ENCODE results near the gene ZNF576.
"Not testable (repeated sequence)": the region's sequence is repeated elsewhere in the genome, so short reads cannot be mapped to it uniquely, and the experiment has no call there.

The ZNF576 gene

GRCh38 chr19:43575156-43575950 lies 21.0 kb upstream of the ZNF576 start, which contains the start of the genes PINLYP and XRCC1:
Gene PINLYP (plus strand): TSS chr19:43575801. CDS start chr19:43577192, 1,391 bp downstream.
Gene XRCC1 (minus strand): TSS chr19:43575527. CDS start chr19:43575458, 69 bp downstream.
- peak; percentile 96 for DNase-seq (ENCODE audit: low spot score)

- no peak for DNase-seq (ENCODE audit: low spot score)
Measured at GRCh38 chr19:43575955-43576878, 20.2 kb upstream of the ZNF576 start.

GRCh38 chr19:43578787-43579186 lies 17.6 kb upstream of the ZNF576 start:
- no peak for DNase-seq (ENCODE audit: low spot score)

- no peak for DNase-seq (ENCODE audit: low spot score)
Measured at GRCh38 chr19:43581467-43581866, 14.9 kb upstream of the ZNF576 start.

GRCh38 chr19:43582495-43582894 lies 13.9 kb upstream of the ZNF576 start:
- no peak for DNase-seq (ENCODE audit: low spot score)

- no peak for DNase-seq (ENCODE audit: low spot score)
Measured at GRCh38 chr19:43584484-43584883, 11.9 kb upstream of the ZNF576 start.

GRCh38 chr19:43586346-43586745 lies 10.0 kb upstream of the ZNF576 start:
- no peak for DNase-seq (ENCODE audit: low spot score)

- not testable (repeated sequence) for DNase-seq (ENCODE audit: low spot score)
Measured at GRCh38 chr19:43587029-43587428, 9.4 kb upstream of the ZNF576 start.

- DNase-seq (ENCODE audit: low spot score), result no peak
Measured at GRCh38 chr19:43589277-43589676, 7.1 kb upstream of the ZNF576 start.

GRCh38 chr19:43589678-43590077 lies 6.7 kb upstream of the ZNF576 start:
- DNase-seq (ENCODE audit: low spot score), result no peak

- no peak for DNase-seq (ENCODE audit: low spot score)
Measured at GRCh38 chr19:43591904-43592772, 4.3 kb upstream of the ZNF576 start.

- no peak for DNase-seq (ENCODE audit: low spot score)
Measured at GRCh38 chr19:43592800-43593350, 3.5 kb upstream of the ZNF576 start.

- no peak for DNase-seq (ENCODE audit: low spot score)
Measured at GRCh38 chr19:43594081-43594697, 2.2 kb upstream of the ZNF576 start.

GRCh38 chr19:43594710-43595604 lies 1.4 kb upstream of the ZNF576 start:
- peak; percentile 73 for DNase-seq (ENCODE audit: low spot score)

- no peak for DNase-seq (ENCODE audit: low spot score)
Measured at GRCh38 chr19:43595605-43595998, 793 bp upstream of the ZNF576 start.

- DNase-seq (ENCODE audit: low spot score), result no peak
Measured at GRCh38 chr19:43596842-43597461, 557 bp downstream of the ZNF576 start.

- no peak for DNase-seq (ENCODE audit: low spot score)
Measured at GRCh38 chr19:43597876-43598275, 1.5 kb downstream of the ZNF576 start.

- no peak for DNase-seq (ENCODE audit: low spot score)
Measured at GRCh38 chr19:43598445-43599240, 2.2 kb downstream of the ZNF576 start.
